DOHH2 (cell line): ENCODE data around the gene BEST2.

Experiments used
- CTCF ChIP-seq: fragments of 200-600 bp; sonication (generic); IDR thresholded peaks from one replicate; pipeline ENCODE4 v1.5.1; 2014; ENCODE audit warnings: antibody characterized with exemption, mild to moderate bottlenecking, low read depth, low read length; ENCODE audit not compliant: poor library complexity, severe bottlenecking
- EZH2phosphoT487 ChIP-seq: fragments of 200-600 bp; sonication (generic); IDR thresholded peaks from 2 replicates; pipeline ENCODE4 v1.6.1; 2017; ENCODE audit warnings: borderline replicate concordance, mild to moderate bottlenecking, antibody characterized with exemption, low read length, moderate library complexity, mixed read lengths

GRCh38 chr19:12779162-12779993, 27.8 kb downstream of the BEST2 start:
- peak; percentile 39 for TF ChIP-seq CTCF
- TF ChIP-seq EZH2phosphoT487: no peak
